GM21367 (cell line): ENCODE results near the gene KCNE1.
"Not testable (repeated sequence)": the region's sequence is repeated elsewhere in the genome, so short reads cannot be mapped to it uniquely, and the experiment has no call there.

ENCODE experiments used
- ATAC-seq: cut with Tn5 transposase; IDR thresholded peaks from one replicate; pipeline ENCODE4 v1.9.1; 2021; ENCODE audit not compliant: unreplicated experiment

Gene KCNE1

GRCh38 chr21:34427339-34427738 lies 84.7 kb downstream of the KCNE1 start:
- ATAC-seq: not testable (repeated sequence)

DNA sequence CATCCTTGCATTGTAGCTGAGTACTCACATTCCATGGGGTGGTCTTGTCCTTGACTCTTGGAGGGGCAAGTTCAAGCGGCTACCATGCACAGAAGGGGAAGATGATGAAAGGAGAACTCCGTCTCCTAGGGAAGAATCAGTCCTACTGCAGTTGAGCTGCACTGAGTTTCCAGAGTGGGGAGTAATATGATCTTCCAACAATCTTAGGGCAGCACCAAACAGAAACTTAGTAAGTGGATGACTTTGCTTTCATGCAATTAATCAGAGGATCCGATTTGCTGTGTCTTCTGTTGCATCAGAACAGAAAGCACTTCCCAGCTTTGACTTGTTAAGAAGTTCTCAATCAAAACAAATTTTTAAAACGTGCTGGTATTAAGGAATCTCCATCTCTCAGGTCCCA lies 88.2 kb downstream of the KCNE1 start, which contains the start of gene SMIM34:
SMIM34 (minus strand) TSS at position 147 of the 400 bp plus-strand sequence; CDS start at position 35, 112 bp downstream.
- ATAC-seq: not testable (repeated sequence)

DNA sequence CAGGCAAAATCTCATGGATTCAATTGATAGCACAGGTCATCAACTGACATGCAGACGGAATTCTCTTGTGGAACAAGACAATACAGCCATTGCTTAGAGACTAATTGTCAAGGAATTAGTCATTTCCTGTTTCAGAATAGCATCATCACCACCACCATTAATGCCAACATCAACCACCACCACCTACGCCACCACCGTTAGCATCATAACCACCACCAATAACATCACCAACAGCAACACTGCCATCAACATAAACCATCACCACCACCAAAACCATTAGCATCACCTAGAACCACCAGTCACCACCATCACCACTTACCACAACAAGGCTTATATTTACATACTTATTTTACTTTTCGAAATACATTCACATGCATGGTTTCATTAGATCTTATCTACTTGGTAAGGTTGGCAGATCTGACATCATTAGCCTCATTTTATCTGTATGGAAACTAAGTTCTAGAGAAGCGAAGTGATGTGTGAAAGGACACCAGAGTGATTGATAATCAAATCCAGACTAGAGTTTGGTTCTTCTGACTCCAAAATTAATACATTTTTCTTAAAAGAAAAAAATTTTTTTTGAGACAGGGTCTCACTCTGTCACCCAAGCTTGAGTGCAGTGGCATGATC lies 94.4 kb downstream of the KCNE1 start:
- ATAC-seq: not testable (repeated sequence)

- ATAC-seq: not testable (repeated sequence)
These were observed 104.7 kb downstream of the KCNE1 start for GRCh38 chr21:34407294-34407693.

DNA sequence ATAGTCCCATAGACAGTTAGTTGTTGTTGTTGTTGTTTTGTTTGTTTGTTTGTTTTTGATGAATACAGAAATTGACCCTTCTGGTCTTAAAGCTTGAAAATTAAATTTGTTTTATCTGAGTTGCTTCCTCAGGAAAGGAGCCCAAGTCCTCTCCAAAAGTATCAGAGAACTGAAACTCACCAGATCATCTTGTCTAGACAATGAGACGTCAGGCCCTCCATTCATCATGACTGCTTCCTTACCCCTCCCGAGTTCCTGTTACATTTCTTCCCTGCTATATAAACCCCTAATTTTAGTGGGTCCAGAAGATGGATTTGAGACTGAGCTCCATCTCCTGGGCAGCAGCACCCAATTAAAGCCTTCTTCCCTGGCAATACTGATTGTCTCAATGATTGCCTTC lies 105.3 kb downstream of the KCNE1 start:
- ATAC-seq: not testable (repeated sequence)

DNA sequence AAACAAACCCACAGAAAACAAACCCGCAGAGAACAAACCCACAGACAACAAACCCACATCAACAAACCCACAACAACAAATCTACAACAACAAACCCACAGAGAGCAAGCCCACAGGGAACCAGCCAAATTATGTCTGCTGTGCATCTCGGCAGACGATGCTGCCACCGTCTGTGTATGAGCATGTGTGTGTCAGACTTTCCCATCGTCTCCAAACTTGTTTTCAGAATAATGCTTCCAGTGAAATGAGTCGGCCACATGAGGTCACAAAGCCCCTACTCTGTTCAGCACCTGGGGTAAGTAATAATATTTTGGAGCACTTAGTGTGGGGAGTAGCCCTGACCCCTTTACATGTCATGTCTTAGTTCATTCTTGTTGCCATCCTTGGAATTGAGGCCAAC lies 105.9 kb downstream of the KCNE1 start:
- not testable (repeated sequence) for ATAC-seq

DNA sequence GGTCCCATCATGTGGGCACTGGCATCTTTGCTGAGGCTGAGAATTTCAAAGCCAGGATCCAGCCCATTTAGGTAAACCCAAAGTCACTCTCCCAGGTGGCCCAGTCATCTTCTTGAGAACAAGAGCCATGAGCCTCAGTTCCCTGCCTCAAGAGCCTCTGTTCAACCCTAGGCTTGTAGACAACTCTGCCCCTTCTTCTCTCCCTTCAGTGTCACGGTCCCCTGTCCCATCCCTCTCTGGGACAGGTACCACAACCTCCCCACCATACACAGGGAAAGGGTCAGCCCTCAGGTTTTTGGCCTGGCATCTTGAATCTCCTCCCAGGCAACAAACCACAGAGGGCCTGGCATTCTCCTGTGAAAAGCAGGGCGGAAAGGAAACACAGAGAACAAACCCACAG lies 106.3 kb downstream of the KCNE1 start:
- ATAC-seq: not testable (repeated sequence)

- not testable (repeated sequence) for ATAC-seq
These were observed 107.3 kb downstream of the KCNE1 start for GRCh38 chr21:34404742-34405141.

GRCh38 chr21:34400522-34400921 lies 111.5 kb downstream of the KCNE1 start:
- ATAC-seq: not testable (repeated sequence)
